ENCODE results near the gene RYR3.
"Not testable (repeated sequence)": the region's sequence is repeated elsewhere in the genome, so short reads cannot be mapped to it uniquely, and the experiment has no call there.

The RYR3 gene

GRCh38 chr15:33778852-33779251 is 468.1 kb downstream of the RYR3 start:
- DNase-seq (ENCODE audit: low spot score): no peak

- no peak for DNase-seq (ENCODE audit: low spot score)
Measured at GRCh38 chr15:33780011-33780768, 469.4 kb downstream of the RYR3 start.

- no peak for DNase-seq (ENCODE audit: low spot score)
Measured at GRCh38 chr15:33782966-33783365, 472.2 kb downstream of the RYR3 start.

- DNase-seq (ENCODE audit: low spot score): no peak
Measured at GRCh38 chr15:33785366-33785765, 474.6 kb downstream of the RYR3 start.

- DNase-seq (ENCODE audit: low spot score): no peak
Measured at GRCh38 chr15:33788906-33789540, 478.3 kb downstream of the RYR3 start.

GRCh38 chr15:33794453-33794852 is 483.7 kb downstream of the RYR3 start:
- DNase-seq (ENCODE audit: low spot score): no peak

GRCh38 chr15:33795070-33795469 is 484.3 kb downstream of the RYR3 start:
- DNase-seq (ENCODE audit: low spot score): no peak

- no peak for DNase-seq (ENCODE audit: low spot score)
Measured at GRCh38 chr15:33797651-33798050, 486.9 kb downstream of the RYR3 start.

GRCh38 chr15:33801954-33802353 is 491.2 kb downstream of the RYR3 start:
- DNase-seq (ENCODE audit: low spot score): no peak

GRCh38 chr15:33807665-33808064 is 496.9 kb downstream of the RYR3 start:
- no peak for DNase-seq (ENCODE audit: low spot score)

- DNase-seq (ENCODE audit: low spot score): no peak
Measured at GRCh38 chr15:33808720-33809457, 498.1 kb downstream of the RYR3 start.

- DNase-seq (ENCODE audit: low spot score): no peak
Measured at GRCh38 chr15:33810073-33810595, 499.4 kb downstream of the RYR3 start.

GRCh38 chr15:33810806-33811205 is 500.0 kb downstream of the RYR3 start:
- DNase-seq (ENCODE audit: low spot score): no peak

- DNase-seq (ENCODE audit: low spot score): no peak
Measured at GRCh38 chr15:33813891-33814290, 503.1 kb downstream of the RYR3 start.

GRCh38 chr15:33819499-33819898 is 508.7 kb downstream of the RYR3 start:
- not testable (repeated sequence) for DNase-seq (ENCODE audit: low spot score)

GRCh38 chr15:33822479-33822878 is 511.7 kb downstream of the RYR3 start:
- no peak for DNase-seq (ENCODE audit: low spot score)

- no peak for DNase-seq (ENCODE audit: low spot score)
Measured at GRCh38 chr15:33823119-33823518, 512.4 kb downstream of the RYR3 start.

- no peak for DNase-seq (ENCODE audit: low spot score)
Measured at GRCh38 chr15:33825453-33825852, 514.7 kb downstream of the RYR3 start.

- no peak for DNase-seq (ENCODE audit: low spot score)
Measured at GRCh38 chr15:33826201-33826600, 515.4 kb downstream of the RYR3 start.

GRCh38 chr15:33830351-33830750 is 519.6 kb downstream of the RYR3 start:
- DNase-seq (ENCODE audit: low spot score): no peak

- no peak for DNase-seq (ENCODE audit: low spot score)
Measured at GRCh38 chr15:33831646-33832045, 520.9 kb downstream of the RYR3 start.

GRCh38 chr15:33834892-33835743 is 524.4 kb downstream of the RYR3 start:
- no peak for DNase-seq (ENCODE audit: low spot score)
